A673 (cell line): Measurements from ENCODE around the gene SUV39H2. TPM values are rescaled to one million over a fixed set of nuclear protein-coding genes. Genes with fewer than 3 reads are reported as not detected.
A peak's percentile ranks its signal among the peaks of the same experiment; 100 is the strongest.

Source experiments
- BruUV-seq: library from RNA; stranded (reverse); fragments of 400-500 nt; replicated peaks from 2 replicates; lab custom pipeline; 2021; lab: Mats Ljungman, UMichigan
- CTCF ChIA-PET: fragments of 300-600 bp; sonication (Branson Sonifier 250); formaldehyde crosslinking; loops from one replicate; lab custom pipeline; 2022; ENCODE audit warnings: antibody characterized with exemption; lab: Charles Lee
- POLR2A ChIA-PET: fragments of 300-600 bp; sonication (Branson Sonifier 250); formaldehyde crosslinking; loops from one replicate; lab custom pipeline; 2022; ENCODE audit warnings: antibody characterized with exemption; ENCODE audit not compliant: low non-redundant PET; lab: Charles Lee
- DNase-seq: peaks from one replicate; pipeline ENCODE4 v3.0.0-alpha.2; 2015; ENCODE audit warnings: low spot score
- H3K27ac ChIP-seq: fragments of 200-600 bp; sonication (generic); 2 replicates; pipeline ENCODE4 v1.5.1; 2016; ENCODE audit warnings: mixed run types, low read depth, mild to moderate bottlenecking, mixed read lengths, antibody characterized with exemption, low read length; ENCODE audit not compliant: poor library complexity, severe bottlenecking
- H3K27me3 ChIP-seq: fragments of 200-600 bp; sonication (generic); replicated peaks from 2 replicates; pipeline ENCODE4 v1.6.1; 2017; ENCODE audit warnings: mixed run types, low read depth, mild to moderate bottlenecking, mixed read lengths, antibody characterized with exemption, low read length; ENCODE audit not compliant: insufficient read depth, poor library complexity
- H3K36me3 ChIP-seq: fragments of 200-600 bp; sonication (generic); 2 replicates; pipeline ENCODE4 v1.6.1; 2016; ENCODE audit warnings: mixed run types, mild to moderate bottlenecking, mixed read lengths, antibody characterized with exemption, low read length; ENCODE audit not compliant: insufficient read depth, poor library complexity, severe bottlenecking
- H3K4me1 ChIP-seq: fragments of 200-600 bp; sonication (generic); 2 replicates; pipeline ENCODE4 v1.6.1; 2017; ENCODE audit warnings: mixed run types, mild to moderate bottlenecking, mixed read lengths, antibody characterized with exemption, low read length; ENCODE audit not compliant: insufficient read depth, poor library complexity, severe bottlenecking
- H3K4me3 ChIP-seq: fragments of 200-600 bp; sonication (generic); 2 replicates; pipeline ENCODE4 v1.5.1; 2016; ENCODE audit warnings: low read depth, mixed run types, mild to moderate bottlenecking, mixed read lengths, low read length; ENCODE audit not compliant: poor library complexity, severe bottlenecking
- H3K9me3 ChIP-seq: fragments of 200-600 bp; sonication (generic); 2 replicates; pipeline ENCODE4 v1.6.1; 2016; ENCODE audit warnings: mixed run types, low read depth, mild to moderate bottlenecking, mixed read lengths, antibody characterized with exemption, low read length; ENCODE audit not compliant: poor library complexity, severe bottlenecking
- EZH2 ChIP-seq: fragments of 200-600 bp; sonication (generic); IDR thresholded peaks from 2 replicates; pipeline ENCODE4 v1.6.1; 2017; ENCODE audit warnings: borderline replicate concordance, low read depth, mild to moderate bottlenecking, mixed read lengths, antibody characterized with exemption, low read length; ENCODE audit not compliant: poor library complexity, severe bottlenecking
- intact Hi-C: fragments of 100-400 bp; cut with micrococcal nuclease; formaldehyde crosslinking; loops from one replicate; pipeline ENCODE4 v1.10.0; 2022; ENCODE audit not compliant: unreplicated experiment
- total RNA-seq: library from RNA; stranded (reverse); gene quantifications from 2 replicates; pipeline ENCODE4 v1.2.3, GENCODE V29; 2021
- TF ChIP-seq, protein P1 (sequence below): fragments of 300-800, 200-600 bp; sonication (generic); conservative IDR thresholded peaks from 2 replicates; pipeline ENCODE4 v1.5.1; 2017; ENCODE audit warnings: low read depth, mild to moderate bottlenecking, antibody characterized with exemption, low read length, moderate library complexity, mixed read lengths

SUV39H2 gene
- total RNA-seq, 1 experiment from 2014 or later, result 83.2 TPM

DNA sequence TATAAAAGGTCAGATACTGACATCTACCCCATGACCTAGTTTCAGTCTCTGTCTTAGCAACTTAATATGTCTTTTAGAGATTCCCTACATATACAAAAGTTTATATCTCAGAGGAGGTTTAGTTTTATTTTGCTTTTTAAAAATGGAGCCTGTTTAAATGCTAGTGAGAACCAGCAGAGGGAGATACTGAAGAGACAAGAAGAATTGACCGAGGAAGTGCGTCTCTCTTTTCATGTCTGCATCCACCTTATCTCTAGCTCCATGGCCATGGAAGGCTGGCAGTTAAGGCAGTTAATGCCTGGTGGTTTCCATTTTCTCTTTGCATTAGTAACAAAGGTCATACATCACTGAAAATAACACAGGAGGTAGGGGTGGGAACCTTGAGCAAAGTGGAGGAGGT, 10.7 kb downstream of the SUV39H2 start:
- POLR2A ChIA-PET, result no interaction called here
- no peaks in the 10 kb centered on the region for H3K36me3 ChIP-seq
- H3K4me3 ChIP-seq, result no peak overlapping the region
- H3K9me3 ChIP-seq, result no peaks in the 10 kb centered on the region
- H3K27me3 ChIP-seq, result no peaks in the 10 kb centered on the region
- intact Hi-C loops, result no loop called here
- no peak for TF ChIP-seq EZH2
- TF ChIP-seq, protein P1, sequence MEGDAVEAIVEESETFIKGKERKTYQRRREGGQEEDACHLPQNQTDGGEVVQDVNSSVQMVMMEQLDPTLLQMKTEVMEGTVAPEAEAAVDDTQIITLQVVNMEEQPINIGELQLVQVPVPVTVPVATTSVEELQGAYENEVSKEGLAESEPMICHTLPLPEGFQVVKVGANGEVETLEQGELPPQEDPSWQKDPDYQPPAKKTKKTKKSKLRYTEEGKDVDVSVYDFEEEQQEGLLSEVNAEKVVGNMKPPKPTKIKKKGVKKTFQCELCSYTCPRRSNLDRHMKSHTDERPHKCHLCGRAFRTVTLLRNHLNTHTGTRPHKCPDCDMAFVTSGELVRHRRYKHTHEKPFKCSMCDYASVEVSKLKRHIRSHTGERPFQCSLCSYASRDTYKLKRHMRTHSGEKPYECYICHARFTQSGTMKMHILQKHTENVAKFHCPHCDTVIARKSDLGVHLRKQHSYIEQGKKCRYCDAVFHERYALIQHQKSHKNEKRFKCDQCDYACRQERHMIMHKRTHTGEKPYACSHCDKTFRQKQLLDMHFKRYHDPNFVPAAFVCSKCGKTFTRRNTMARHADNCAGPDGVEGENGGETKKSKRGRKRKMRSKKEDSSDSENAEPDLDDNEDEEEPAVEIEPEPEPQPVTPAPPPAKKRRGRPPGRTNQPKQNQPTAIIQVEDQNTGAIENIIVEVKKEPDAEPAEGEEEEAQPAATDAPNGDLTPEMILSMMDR, result peak; percentile 42; the same call in 1 of the 2 replicates
- DNase-seq, result peak; percentile 12
- no TSS peak for BruUV-seq
- H3K27ac ChIP-seq, result no peak overlapping the region
- CTCF ChIA-PET, result no interaction called here
- peaks cover 9% of the 10 kb centered on the region for H3K4me1 ChIP-seq

DNA sequence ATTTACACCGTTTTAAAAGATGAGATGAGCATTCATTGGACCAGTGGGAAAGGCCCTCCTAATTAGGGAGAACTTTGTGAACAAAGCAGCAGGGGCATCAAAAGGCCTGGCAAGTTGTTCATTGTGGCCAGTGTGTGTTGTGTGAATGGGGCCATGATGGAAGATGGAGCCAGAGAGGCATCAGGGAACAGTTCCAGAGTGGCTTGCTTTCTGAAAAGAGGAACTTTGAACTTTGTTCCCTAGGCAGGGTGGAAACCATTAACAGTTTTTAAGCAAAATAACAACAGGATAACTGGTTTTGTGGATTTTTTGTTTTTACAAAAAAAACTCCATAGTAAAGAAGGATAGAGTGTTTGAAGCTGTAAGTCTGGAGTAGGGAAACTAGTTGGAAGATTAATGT, 12.5 kb downstream of the SUV39H2 start:
- H3K27ac ChIP-seq, result no peak overlapping the region
- intact Hi-C loops, result no loop called here
- ChIA-PET POLR2A (no interaction called here), CTCF (no interaction called here)
- no peak overlapping the region for H3K4me3 ChIP-seq
- TF ChIP-seq EZH2, result no peak
- TF ChIP-seq, protein P1, result no peak
- H3K9me3 ChIP-seq, result no peaks in the 10 kb centered on the region
- BruUV-seq, result no TSS peak
- H3K27me3 ChIP-seq, result no peaks in the 10 kb centered on the region
- no peak for DNase-seq
- H3K4me1 ChIP-seq, result peaks cover 9% of the 10 kb centered on the region
- H3K36me3 ChIP-seq, result no peaks in the 10 kb centered on the region

DNA sequence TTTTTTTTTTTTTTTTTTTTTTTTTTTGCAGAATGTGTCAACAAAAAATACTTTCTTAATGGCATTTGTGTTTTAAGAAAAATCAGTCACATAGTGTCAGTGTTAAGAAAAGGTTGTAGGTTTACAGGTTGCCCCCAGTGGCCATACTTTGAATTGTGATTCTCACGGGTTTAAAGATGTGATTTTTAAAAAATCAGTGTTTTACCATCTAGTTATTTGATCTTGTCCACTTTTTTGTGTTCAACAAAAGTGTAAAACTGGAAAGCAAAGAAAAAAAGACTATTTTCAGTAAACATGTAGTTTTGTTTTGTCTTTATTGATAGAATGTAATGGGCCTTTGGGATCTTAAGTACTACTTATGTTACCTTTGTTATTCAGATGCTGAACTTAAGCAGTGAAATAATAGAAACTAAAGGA, 25.7 kb downstream of the SUV39H2 start:
- peak; percentile 49 for DNase-seq
- CTCF ChIA-PET, result no interaction called here
- H3K4me1 ChIP-seq, result no peaks in the 10 kb centered on the region
- H3K27ac ChIP-seq, result no peak overlapping the region
- TF ChIP-seq EZH2, result no peak
- TF ChIP-seq, protein P1, result peak; percentile 62
- H3K9me3 ChIP-seq, result peaks cover 10% of the 10 kb centered on the region
- BruUV-seq, result no TSS peak
- intact Hi-C loops, result no loop called here
- H3K36me3 ChIP-seq, result peaks cover 83% of the 10 kb centered on the region
- H3K27me3 ChIP-seq, result no peaks in the 10 kb centered on the region
- POLR2A ChIA-PET, result no interaction called here
- no peak overlapping the region for H3K4me3 ChIP-seq
